Uterus (tissue), 2 donors: ENCODE measurements around the gene TPGS2.

Experiments
- POLR2A ChIP-seq, 2 donors: fragments of 450-650 bp; IDR thresholded peaks; one replicate each; pipeline ENCODE4 v1.6.1; 2016; ENCODE audit warnings: antibody characterized with exemption in 2 of 2, mild to moderate bottlenecking in 1 of 2, moderate library complexity in 1 of 2
- TF ChIP-seq, protein P1 (sequence below), 4 experiments: fragments of 200-600 bp in 2 of 4; fragments of 450-650 bp in 2 of 4; sonication (generic) in 2 of 4; IDR thresholded peaks; one replicate each; pipeline ENCODE4 v1.5.1; 2016 to 2019; ENCODE audit warnings: antibody characterized with exemption in 4 of 4, mild to moderate bottlenecking in 2 of 4, moderate library complexity in 1 of 4

DNA sequence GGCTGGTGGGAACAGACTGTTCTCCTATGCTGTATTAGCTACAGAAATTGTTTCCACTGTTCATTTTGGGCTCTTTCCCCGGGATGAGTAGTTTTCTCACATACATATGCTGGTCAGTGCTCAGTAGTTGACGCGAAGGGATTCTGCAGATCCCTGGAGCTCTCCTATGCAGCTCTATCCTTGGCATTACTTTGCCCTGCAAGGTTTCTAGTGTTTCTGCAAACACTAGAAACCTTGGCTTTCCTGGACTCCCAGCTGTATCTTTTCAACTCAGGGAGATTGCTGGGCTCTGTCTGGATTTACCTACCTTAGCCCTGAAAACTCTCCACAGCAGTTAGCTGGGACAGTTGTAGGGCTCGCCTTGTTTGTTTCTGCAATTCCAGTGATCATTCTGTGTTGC is 11.0 kb upstream of the TPGS2 start:
- TF ChIP-seq, protein P1, sequence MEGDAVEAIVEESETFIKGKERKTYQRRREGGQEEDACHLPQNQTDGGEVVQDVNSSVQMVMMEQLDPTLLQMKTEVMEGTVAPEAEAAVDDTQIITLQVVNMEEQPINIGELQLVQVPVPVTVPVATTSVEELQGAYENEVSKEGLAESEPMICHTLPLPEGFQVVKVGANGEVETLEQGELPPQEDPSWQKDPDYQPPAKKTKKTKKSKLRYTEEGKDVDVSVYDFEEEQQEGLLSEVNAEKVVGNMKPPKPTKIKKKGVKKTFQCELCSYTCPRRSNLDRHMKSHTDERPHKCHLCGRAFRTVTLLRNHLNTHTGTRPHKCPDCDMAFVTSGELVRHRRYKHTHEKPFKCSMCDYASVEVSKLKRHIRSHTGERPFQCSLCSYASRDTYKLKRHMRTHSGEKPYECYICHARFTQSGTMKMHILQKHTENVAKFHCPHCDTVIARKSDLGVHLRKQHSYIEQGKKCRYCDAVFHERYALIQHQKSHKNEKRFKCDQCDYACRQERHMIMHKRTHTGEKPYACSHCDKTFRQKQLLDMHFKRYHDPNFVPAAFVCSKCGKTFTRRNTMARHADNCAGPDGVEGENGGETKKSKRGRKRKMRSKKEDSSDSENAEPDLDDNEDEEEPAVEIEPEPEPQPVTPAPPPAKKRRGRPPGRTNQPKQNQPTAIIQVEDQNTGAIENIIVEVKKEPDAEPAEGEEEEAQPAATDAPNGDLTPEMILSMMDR (IDR thresholded peaks at IDR 0.05): no peak
- no peak for TF ChIP-seq POLR2A (IDR thresholded peaks at IDR 0.05)
